Gastrocnemius medialis (tissue), 4 donors: Measurements from ENCODE around the gene ST8SIA5.

Experiments
- CTCF ChIP-seq, 5 experiments: fragments of 450-650 bp in 3 of 5; fragments of 200-600 bp in 2 of 5; sonication (generic) in 2 of 5; IDR thresholded peaks in 4 of 5; conservative IDR thresholded peaks in 1 of 5; 1 replicate in 4 of 5; 2 replicates in 1 of 5; pipeline ENCODE4 v1.5.1; 2016 to 2019; ENCODE audit warnings: antibody characterized with exemption in 5 of 5, mild to moderate bottlenecking in 3 of 5, moderate library complexity in 3 of 5
- POLR2A ChIP-seq, 2 donors: fragments of 450-650 bp; IDR thresholded peaks; one replicate each; pipeline ENCODE4 v1.6.1; 2017; ENCODE audit warnings: antibody characterized with exemption in 2 of 2, mild to moderate bottlenecking in 2 of 2, moderate library complexity in 2 of 2

- no peak for TF ChIP-seq CTCF (IDR thresholded peaks at IDR 0.05 in 4 of 5, conservative IDR thresholded peaks at IDR 0.05 in 1 of 5)
- no peak for TF ChIP-seq POLR2A (IDR thresholded peaks at IDR 0.05)
Observed at GRCh38 chr18:46759890-46760289, 3.0 kb upstream of the ST8SIA5 start.
